GM12891 (cell line): ENCODE results near the gene RIPK1.

Source experiments
- POLR2A ChIP-seq: IDR thresholded peaks from 2 replicates; pipeline ENCODE4 v1.6.1; 2011; ENCODE audit warnings: low read depth, low read length, control low read depth
- POLR2AphosphoS5 ChIP-seq: IDR thresholded peaks from 2 replicates; pipeline ENCODE4 v1.6.1; 2011; ENCODE audit warnings: low read depth, low read length, control low read depth
- SPI1 ChIP-seq: IDR thresholded peaks from 2 replicates; pipeline ENCODE4 v1.6.1; 2011; ENCODE audit warnings: low read depth, low read length, control low read depth
- TAF1 ChIP-seq: IDR thresholded peaks from 2 replicates; pipeline ENCODE4 v1.6.1; 2011; ENCODE audit warnings: low read depth, low read length, control low read depth

DNA sequence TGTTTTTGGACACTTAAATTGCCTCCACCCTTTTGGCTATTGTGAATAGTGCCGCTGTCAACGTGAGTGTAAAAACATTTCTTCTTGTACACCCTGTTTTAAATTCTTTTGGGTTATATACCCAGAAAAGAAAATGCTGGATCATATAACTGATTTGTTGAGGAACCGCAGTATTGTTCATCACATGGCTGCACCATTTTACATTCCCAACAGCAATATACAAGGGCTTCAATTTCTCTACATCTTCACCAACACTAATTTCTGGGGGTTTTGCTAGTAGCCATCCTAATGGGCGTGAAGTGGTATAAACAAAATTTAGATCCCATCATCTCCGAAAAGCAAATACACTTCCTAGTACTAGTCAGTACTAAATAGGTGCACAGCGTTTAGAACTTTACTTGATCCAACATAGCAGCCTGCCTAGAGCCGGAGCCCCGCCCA lies 49.6 kb downstream of the RIPK1 start:
- TF ChIP-seq POLR2A (no peak; the same call in 1 of the 2 replicates), SPI1 (no peak), POLR2AphosphoS5 (no peak), TAF1 (no peak)
